H1 (cell line): Measurements from ENCODE around the gene LEMD1. TPM values are rescaled to one million over a fixed set of nuclear protein-coding genes. Genes with fewer than 3 reads are reported as not detected.

Source experiments
- BACH1 ChIP-seq: IDR thresholded peaks from 2 replicates; pipeline ENCODE4 v1.6.1; 2012; ENCODE audit warnings: low read length, improper control_type of control experiment
- CHD7 ChIP-seq: fragments of 300-600 bp; sonication (generic); IDR thresholded peaks from 2 replicates; pipeline ENCODE4 v1.7.1; 2012; ENCODE audit warnings: low read length, moderate library complexity, mild to moderate bottlenecking, inconsistent platforms; ENCODE audit not compliant: insufficient replicate concordance
- EZH2 ChIP-seq: fragments of 200-600 bp; sonication (generic); IDR thresholded peaks from 2 replicates; pipeline ENCODE4 v1.7.1; 2012; ENCODE audit warnings: low read depth, mild to moderate bottlenecking, moderate library complexity, low read length, inconsistent platforms; ENCODE audit not compliant: severe bottlenecking
- GABPA ChIP-seq: IDR thresholded peaks from 2 replicates; pipeline ENCODE4 v1.6.1; 2011; ENCODE audit warnings: mild to moderate bottlenecking, low read length, moderate library complexity, borderline replicate concordance; ENCODE audit not compliant: insufficient read depth
- KDM1A ChIP-seq: fragments of 200-600, 300-600 bp; sonication (generic); IDR thresholded peaks from 2 replicates; pipeline ENCODE4 v1.7.1; 2016; ENCODE audit warnings: mild to moderate bottlenecking, low read length, borderline replicate concordance
- NANOG ChIP-seq: IDR thresholded peaks from 2 replicates; pipeline ENCODE4 v1.6.1; 2011; ENCODE audit warnings: low read length, low read depth, mild to moderate bottlenecking, inconsistent platforms; ENCODE audit not compliant: insufficient read depth, poor library complexity, severe bottlenecking
- PHF8 ChIP-seq: fragments of 200-600 bp; sonication (generic); conservative IDR thresholded peaks from 2 replicates; pipeline ENCODE4 v1.7.1; 2012; ENCODE audit warnings: low read depth, mild to moderate bottlenecking, inconsistent platforms, low read length, moderate library complexity
- RBBP5 ChIP-seq: IDR thresholded peaks from 2 replicates; pipeline ENCODE4 v1.7.1; 2012; ENCODE audit warnings: low read depth, mild to moderate bottlenecking, inconsistent platforms, low read length, moderate library complexity, borderline replicate concordance
- SAP30 ChIP-seq: fragments of 300-600 bp; sonication (generic); IDR thresholded peaks from 2 replicates; pipeline ENCODE4 v1.7.1; 2012; ENCODE audit warnings: low read length, moderate library complexity, mild to moderate bottlenecking, inconsistent platforms; ENCODE audit not compliant: insufficient read depth, insufficient replicate concordance
- SIRT6 ChIP-seq: IDR thresholded peaks from one replicate; pipeline ENCODE4 v1.7.1; 2012; ENCODE audit warnings: low read length, inconsistent platforms
- polyA plus RNA-seq, 7 experiments: library from polyadenylated mRNA; depleted of rRNA in 3 of 7; stranded (reverse) in 5 of 7; unstranded in 2 of 7; fragments of >200 nt in 5 of 7; fragments of 200-250 nt in 2 of 7; gene quantifications; 1 replicate in 5 of 7; 2 replicates in 1 of 7; 4 replicates in 1 of 7; pipeline versions ENCODE4 v1.2.1 to v1.2.3, GENCODE V29; 2011 to 2013; ENCODE audit warnings: missing spikeins in 2 of 7, mixed read lengths in 2 of 7
- total RNA-seq: library from RNA; stranded (reverse); fragmentation: NEBNext Ultra II Directional; extraction: Animal tissue kit (Norgen Biotek cat#: 25700); gene quantifications from 2 replicates; pipeline ENCODE4 v1.2.1, GENCODE V29; 2021

LEMD1 gene
- total and polyA plus RNA-seq, 2 of the 8 experiments (the other 6 are each of a cell fraction or from before 2014, with no cell fraction given), result 10.0 to 10.5 TPM

DNA sequence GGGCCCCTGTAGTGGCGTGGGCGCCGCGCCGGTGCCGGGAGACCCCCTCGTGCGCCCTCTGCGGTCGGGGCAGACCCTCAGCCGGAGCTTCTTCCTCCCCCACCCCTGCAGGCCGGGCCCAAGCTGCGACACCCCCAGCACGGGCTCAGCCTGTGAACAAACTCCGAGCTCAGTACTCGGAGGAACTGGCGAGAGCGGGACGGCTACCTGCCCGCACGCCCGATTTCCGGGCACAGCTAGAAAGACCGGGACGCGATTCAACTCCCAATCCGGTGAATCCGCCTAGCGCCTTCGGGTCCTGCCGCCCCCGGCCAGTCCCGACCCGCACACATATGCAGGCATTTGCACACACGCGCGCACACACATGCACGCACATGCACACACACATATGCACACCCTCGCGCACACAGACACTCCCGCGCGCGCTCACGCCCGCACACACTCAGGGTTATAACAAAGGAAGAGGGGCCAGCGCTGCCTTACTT lies 34.6 kb upstream of the LEMD1 start (continued):
- no peak for TF ChIP-seq RBBP5
- TF ChIP-seq CHD7, result no peak
- TF ChIP-seq SAP30, result no peak
- TF ChIP-seq GABPA, result no peak; the same call in 1 of the 2 replicates
- no peak for TF ChIP-seq BACH1
- no peak for TF ChIP-seq SIRT6
- no peak; the same call in 1 of the 2 replicates for TF ChIP-seq KDM1A
- TF ChIP-seq NANOG, result no peak
- TF ChIP-seq PHF8, result peak; percentile 47; the same call in 1 of the 2 replicates
- no peak for TF ChIP-seq EZH2
